Fibroblast of skin of right biceps (primary cell): ENCODE data around the gene CDC16.
"Not testable (repeated sequence)": the region's sequence is repeated elsewhere in the genome, so short reads cannot be mapped to it uniquely, and the experiment has no call there.

Source experiments
- DNase-seq: peaks from one replicate; pipeline ENCODE4 v3.0.0-alpha.2; 2013

Gene CDC16, protein sequence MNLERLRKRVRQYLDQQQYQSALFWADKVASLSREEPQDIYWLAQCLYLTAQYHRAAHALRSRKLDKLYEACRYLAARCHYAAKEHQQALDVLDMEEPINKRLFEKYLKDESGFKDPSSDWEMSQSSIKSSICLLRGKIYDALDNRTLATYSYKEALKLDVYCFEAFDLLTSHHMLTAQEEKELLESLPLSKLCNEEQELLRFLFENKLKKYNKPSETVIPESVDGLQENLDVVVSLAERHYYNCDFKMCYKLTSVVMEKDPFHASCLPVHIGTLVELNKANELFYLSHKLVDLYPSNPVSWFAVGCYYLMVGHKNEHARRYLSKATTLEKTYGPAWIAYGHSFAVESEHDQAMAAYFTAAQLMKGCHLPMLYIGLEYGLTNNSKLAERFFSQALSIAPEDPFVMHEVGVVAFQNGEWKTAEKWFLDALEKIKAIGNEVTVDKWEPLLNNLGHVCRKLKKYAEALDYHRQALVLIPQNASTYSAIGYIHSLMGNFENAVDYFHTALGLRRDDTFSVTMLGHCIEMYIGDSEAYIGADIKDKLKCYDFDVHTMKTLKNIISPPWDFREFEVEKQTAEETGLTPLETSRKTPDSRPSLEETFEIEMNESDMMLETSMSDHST

DNA sequence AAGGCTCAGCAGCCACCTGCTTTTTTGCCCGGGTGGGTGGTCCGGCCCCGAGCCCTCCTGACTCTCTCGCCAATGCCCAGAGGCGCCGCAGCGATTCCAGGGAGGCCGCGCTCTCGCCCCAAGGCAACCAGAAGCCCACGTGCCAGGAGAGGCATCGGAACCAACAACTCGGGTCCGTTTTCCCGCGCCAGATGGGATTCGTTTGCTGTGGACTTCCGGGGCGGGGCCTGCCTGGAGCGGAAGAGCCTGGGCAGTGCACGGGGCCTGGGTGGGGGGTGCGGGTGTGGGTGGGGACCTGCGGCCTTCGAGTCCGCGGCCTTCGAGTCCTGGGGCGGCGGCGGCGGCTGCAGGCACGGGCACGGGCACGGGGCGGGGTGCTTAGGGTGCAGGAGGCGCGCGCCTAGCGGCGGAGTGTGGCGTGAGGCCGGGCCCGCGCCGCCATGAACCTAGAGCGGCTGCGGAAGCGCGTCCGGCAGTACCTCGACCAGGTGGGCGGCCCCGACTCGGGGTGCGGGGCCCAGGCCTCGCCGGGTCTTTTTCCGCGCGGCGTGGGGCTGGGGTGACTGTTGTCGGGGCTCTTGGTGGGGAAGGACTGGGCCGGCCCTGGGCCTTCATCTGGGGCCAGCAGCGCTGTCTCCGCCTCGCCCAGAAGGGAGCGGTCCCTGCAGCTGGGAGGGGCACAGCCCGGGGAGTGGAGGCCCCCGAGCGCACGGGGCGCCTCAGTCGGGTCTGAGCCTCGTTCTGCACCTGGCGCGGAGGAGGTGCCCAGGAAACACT, at the start of gene CDC16:
Gene CDC16, plus strand, starts transcription at position 253 of the 777 bp plus-strand sequence. Its CDS starts 188 bp downstream, at position 441.
- peak; percentile 94 for DNase-seq

DNA sequence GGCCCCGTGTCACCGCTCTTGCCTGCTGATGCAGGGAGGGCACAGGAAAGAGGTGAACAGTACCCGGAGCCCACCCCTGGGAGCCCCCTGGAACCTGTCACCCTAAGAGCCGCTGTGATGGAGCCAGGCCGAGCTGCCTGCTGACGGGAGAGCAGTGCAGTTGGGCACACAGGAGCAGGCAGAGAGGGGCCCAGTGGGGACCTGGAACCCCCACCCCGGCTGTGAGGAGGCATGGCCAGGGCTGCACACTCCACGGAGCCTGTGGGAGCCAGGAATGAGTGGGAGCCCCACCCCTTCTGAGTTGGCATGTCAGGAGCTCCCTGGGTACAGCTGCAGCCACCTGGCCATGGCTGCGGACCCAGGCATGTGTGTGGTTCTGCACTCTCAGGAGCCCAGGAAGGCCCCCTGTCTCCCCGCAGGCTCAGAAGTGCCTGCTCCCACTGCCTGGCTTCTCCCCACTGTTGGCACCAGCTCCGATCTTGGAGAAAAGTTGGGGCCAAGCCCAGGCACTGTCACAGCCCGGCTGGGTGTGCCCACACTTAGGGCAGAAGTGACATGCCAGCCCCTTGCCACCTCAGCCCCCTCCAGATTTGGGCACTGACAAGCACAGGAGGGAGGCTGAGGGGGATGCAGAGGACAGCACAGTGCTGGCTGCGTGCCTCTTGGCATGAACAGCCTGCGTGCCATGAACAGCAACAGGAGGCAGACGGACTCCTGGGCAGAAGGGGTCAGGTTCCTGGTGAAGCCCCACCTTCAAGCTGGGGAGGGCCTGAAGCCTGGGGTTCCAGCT, 49.3 kb upstream of the CDC16 start:
- no peak for DNase-seq

DNA sequence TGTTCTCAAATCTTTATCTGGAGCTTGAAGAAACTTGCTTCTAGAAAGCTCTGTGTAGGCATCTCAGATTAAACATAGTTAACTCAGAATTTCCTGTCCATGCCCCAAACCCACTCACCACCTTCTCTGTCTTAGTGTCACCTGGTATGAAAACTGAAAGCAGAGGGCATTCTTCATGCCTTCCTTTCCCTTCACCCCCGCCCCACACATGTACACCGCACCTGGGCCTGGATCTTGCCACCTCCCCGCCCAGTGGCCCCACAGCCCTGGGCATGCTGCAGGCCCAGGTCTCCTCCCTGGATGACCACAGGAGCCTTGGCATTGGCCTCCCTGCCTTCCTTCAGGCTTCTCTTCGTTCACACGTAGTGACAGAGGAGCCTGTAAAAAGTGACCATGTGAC, 39.8 kb upstream of the CDC16 start:
- DNase-seq, result no peak

DNA sequence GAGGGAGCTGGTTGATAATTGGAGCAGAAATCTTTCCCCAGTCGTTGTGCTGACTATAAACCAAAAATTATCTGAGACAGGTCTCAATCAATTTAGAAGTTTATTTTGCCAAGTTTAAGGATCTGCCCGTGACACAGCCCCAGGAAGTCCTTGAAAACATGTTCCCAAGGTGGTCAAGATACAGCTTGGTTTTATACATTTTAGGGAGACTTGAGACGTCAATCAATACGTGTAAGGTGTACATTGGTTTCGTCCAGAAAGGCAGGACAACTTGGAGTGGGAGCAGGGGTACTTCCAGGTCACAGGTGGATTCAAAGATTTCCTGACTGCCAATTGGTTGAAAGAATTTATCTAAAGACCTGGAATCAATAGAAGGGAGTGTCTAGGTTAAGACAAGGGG, 38.1 kb upstream of the CDC16 start:
- no peak for DNase-seq

DNA sequence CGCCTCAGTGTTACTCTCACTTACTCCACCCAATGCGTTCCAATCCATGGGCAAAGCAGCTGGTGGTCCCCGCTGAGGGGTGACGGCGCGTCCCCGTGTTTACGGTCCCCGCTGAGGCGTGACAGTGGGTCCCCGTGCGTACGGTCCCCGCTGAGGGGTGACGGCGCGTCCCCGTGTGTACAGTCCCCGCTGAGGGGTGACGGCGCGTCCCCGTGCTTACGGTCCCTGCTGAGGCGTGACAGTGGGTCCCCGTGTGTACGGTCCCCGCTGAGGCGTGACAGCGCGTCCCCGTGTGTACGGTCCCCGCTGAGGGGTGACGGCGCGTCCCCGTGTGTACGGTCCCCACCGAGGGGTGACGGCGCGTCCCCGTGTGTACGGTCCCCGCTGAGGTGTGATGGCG, 36.1 kb upstream of the CDC16 start:
- no peak for DNase-seq

DNA sequence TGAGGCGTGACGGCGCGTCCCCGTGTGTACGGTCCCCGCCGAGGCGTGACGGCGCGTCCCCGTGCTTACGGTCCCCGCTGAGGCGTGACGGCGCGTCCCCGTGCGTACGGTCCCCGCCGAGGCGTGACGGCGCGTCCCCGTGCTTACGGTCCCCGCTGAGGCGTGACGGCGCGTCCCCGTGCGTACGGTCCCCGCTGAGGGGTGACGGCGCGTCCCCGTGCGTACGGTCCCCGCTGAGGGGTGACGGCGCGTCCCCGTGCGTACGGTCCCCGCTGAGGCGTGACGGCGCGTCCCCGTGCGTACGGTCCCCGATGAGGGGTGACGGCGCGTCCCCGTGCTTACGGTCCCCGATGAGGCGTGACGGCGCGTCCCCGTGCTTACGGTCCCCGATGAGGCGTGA, 35.2 kb upstream of the CDC16 start:
- DNase-seq, result not testable (repeated sequence)

DNA sequence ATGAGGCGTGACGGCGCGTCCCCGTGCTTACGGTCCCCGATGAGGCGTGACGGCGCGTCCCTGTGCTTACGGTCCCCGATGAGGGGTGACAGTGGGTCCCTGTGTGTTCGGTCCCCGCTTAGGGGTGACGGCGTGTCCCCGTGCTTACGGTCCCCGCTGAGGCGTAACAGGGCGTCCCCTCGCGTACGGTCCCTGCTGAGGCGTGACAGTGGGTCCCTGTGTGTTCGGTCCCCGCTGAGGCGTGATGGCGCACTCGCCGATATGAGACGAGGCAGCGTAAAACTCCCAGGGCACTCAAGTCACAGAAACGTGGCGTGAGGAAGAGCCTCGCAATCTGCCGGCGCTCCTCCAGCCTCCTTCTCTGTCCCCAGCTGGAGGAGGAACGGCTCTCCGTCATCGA, 34.7 kb upstream of the CDC16 start:
- DNase-seq, result no peak

DNA sequence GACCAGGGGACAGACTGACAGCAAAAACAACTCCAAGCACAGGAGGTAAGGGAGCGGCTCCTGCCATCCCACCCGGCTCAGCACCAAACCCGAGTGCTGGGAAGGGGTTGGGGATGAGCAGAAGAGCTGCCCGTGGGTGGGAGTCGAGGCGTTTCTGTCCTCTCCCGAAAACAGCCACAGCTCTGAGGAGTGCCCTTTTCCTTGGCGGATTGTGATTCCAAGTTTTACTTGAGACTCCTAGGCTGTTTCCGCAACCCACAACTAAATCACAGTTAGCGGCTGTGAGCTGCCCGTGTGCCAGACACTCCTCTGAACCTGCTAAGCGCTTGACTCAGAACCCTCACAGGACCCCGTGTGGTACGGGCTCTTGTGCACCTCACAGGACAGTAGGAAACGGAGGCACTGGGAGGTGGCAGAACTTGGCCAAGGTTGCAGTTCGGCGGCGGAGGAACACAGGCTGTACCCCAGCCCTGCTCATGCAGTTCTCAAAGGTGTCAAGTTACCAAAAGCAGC, 34.2 kb upstream of the CDC16 start:
- DNase-seq, result peak; percentile 4

DNA sequence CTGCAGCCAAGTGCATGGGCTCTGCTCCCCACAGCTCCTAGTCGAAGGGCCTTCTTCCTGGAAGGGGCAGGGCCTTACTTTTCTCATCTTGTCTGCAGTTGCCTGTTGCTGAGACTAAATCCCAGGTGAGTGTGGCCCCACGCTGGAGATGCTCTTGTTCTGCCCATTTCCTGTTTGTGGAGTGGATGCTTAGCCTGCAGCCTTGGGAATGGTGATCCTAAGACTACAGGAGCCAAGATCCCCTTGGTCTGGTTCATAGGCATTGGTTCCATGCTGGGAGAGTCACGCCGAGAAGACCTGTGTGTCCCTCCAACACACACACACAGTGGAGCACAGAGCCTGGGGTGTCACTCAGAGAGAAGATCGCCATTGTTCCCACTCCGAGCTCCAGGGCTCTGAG, 32.1 kb upstream of the CDC16 start:
- no peak for DNase-seq

DNA sequence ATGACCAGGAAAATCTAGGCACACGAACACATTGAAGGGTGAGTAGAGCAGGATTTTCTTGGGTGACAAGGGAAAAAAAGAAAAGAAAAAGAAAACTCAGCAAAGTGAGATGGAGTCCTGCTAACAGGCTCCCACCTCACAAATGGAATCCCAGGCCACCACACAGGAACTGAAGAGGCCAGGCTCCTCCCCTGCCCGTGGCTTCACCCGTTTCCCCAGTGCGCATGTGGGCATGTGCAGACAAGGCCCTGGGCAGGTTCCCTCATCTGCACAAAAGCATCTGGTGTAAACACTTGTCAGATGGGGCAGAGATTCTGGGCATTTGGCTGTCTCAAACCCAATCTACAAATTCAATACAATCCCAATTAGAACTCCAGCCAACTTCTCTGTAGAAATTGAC, 31.2 kb upstream of the CDC16 start:
- no peak for DNase-seq

DNA sequence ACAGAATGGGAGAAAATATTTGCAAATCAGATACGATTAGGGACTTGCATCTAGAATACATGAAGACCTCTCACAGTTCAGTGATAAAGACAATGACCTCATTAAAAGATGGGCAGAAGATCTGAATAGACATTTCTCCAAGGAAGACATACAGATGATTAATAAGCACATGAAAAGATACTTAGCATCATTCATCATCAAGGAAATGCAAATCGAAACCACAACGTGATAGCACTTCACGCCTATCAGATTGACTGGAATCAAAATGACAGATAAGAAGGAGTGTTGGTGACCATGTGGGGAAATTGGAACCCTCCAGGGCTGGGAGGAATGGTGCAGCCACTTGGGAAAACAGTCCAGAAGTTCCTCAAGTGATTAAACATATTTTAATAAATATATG, 29.8 kb upstream of the CDC16 start:
- no peak for DNase-seq

DNA sequence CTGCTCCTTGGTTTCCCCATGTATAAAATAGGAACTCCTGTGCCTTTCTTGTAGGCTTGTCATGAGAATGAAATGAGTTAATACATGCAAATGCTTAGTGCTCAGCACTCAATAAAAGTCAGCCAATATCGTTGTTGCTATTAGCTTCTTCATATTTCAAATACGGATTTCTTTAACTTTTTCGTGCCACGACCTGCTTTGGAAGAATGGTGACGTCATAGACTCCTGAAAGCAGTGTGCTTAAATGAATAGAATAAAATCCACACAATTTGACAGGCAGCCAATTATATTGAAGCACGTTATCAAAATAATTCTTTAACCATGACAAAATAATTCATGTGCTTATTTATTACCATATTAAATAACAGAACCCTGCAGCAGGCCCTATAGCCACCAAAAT, 26.6 kb upstream of the CDC16 start:
- DNase-seq, result no peak

DNA sequence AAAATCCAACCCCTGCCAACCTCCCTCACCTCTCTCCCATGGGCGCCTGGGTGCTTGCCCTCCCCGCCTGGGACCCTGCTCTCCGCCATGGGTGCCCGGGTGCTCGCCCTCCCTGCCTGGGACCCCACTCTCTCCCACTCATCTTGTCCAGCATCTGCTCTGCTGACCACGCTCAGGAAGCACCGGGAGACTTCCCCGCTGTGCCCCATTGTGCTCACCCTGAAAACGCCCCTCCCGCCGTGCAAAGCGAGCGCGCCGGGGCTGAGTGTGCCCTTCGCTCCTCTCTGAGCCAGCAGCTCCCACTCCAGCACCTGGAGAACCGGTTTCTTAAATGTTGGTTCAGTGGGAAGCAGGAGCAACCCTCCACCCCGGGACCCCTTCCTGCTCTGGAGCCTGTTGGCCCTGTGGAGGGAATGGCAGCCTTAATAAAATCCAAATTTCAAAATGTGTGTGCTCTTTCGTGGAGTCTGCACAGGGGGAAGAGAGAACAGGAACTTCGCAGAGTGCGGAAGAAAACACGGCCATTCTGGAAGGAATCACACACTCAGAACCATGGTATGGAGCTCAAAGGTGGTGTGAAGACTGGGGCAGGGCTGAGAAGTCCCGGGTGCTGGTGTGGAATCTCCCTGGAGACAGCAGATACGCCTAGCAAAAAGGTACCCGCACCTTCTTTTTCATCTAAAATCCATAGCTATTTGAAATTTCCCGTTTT, 23.1 kb upstream of the CDC16 start:
- DNase-seq, result no peak

DNA sequence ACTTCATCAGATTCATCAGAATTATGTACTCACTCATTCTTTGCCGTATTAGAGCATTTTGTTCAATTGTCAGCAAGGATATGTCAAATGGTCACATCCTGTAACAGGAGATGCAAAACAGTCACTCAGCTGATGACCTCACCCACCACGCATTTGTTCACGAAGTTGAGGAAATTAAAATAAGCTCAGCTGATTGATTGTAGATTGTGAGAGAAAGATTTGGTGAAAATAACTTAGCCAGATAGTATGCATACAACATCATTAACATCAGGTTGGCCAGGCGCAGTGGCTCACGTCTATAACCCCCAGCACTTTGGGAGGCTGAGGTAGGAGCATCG, 22.6 kb upstream of the CDC16 start:
- DNase-seq, result peak; percentile 75

DNA sequence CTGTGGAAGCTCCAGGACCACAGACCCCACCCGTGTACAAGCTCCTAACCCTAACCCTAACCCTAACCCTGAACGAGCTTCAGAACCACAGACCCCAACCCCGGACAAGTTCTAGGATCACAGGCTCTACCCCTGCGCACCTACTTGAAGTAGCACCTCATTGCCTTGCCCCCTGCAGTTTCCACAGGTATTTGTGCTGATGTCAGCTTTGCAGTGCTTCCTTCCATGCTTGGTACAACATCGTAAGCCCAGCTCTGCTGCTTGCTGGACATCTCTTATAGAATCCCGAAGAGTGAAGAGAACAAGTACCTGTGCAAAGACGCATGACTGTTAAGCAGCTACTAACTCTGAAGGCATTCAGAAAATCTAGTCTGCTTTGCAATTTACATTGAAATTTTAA, 20.7 kb upstream of the CDC16 start:
- DNase-seq, result no peak

DNA sequence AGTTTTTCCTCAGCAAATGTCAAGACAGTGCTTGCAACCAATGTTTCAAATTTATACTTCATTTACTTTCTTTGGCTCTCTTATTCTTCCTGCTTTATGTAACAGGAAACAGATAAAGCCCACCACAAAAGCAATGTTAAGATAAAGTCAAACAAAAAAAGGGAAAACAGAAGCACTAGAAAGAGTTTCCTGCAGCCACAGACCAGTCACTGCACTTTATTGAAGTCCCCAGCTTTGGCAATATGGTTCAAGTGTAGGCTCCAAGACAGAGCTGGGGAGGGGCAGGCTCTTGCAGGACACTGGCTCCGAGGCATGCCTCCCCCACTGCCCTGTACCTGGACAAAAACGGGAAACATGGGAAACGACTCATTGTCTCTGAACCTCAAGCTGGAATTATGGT, 15.3 kb upstream of the CDC16 start:
- no peak for DNase-seq

DNA sequence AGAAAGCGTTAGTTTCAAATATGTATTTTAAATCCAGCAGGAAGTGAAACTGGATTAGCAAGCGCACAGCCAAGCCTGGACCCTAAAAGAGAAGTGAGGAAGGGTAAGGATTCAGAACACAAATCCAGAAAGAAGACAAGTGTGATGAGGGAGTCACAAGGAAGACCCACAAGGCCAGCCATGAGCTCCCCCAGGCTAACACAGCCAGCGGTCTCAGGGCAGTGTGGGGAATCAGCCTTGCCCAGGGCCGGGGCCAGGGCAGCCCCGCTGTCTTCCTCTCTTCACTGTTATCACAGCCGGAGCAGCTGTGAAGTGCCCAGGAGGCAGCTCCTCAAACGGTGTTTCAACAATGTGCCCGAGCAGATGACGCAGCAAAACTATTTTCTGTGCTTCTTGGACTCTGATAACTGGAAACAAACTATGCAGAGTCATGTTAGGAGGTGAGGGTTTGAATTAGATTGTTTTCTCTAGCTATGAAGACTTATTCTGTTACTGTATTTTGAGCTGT, 12.2 kb upstream of the CDC16 start:
- DNase-seq, result no peak

DNA sequence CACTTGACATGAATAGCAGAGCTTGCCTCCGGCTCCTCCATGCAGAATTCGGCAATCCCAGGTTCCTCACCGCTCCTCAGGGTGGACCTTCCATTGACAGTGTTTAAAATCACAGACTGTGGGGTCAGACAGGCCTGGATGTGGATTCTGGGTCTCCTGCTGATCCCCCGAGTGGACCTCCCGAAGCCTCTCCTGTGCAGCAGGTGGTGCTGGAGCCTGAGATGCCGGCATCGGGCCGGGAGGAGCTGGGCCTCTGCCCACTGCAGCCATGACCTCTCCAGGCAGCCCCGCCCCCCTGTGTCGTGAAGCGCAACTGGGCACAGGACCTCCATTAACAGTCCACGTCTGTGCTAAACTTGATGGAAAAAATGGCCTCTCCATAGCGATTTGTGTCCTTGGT, 10.5 kb upstream of the CDC16 start:
- DNase-seq, result no peak

DNA sequence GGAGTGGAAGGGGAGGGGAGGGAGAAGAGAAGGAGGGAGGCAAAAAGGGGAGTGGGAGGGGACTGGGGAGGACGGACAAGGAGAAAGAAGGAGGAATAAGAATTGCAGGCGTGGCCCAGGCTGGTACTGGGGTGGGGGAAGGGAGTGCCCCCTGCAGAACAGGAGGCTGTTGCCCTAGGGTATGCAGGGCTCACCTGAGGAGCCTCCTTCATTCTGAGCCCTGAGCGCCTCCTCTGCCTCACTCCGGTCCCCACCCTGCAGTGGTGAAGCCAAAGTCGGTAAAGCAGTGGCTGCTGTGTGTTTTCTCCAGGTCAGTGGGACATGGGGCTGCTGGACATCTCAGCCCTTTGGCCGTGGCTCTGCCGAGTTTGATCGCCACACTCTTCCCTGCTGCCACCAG, 9.1 kb upstream of the CDC16 start:
- DNase-seq, result no peak

DNA sequence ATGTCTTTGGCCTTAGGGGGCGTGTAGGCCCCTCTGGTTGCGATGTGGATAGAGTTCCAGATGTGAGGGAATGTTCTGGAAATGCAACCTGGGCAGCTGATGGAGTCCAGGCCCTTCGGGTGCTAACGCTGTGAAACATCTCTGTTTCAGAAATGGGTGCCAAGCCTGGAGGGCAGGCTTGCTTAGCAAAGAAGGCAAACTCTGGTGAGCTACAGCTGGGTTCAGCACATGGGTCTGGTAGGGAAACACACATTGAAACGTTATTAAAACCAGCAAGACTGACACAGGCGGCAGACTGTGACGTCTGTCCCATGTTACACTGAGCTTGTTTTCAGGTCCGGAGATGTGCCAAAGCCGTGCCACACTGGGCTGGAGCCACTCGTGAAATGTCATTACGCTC, 8.6 kb upstream of the CDC16 start:
- no peak for DNase-seq

DNA sequence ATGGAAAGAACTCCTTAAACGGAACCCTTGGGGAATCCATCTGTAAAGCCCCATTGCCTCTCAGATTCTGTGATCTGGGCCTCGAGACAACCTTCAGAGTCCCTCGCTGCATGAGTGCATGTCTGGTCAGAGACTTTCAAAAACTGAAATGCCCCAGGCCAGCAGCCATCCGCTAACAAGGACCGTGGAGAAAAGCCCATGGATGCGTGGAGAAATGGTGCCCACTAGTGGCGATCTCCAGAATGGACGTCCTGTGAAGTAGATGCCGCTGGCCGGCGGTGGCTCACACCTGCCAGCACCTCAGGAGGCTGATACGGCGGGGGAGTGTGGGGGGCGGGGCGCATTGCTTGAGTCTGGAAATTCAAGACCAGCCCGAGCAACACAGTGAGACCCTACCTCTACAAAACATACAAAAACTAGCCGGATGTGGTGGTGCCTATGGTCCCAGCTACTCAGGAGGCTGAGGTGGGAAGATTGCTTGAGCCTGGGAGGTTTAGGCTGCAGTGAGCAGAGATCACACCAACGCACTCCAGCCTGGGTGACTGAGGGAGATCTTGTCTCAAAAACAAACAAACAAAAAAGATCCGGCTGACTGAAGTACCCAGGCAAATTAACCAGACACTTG, 7.9 kb upstream of the CDC16 start:
- DNase-seq, result peak; percentile 73

DNA sequence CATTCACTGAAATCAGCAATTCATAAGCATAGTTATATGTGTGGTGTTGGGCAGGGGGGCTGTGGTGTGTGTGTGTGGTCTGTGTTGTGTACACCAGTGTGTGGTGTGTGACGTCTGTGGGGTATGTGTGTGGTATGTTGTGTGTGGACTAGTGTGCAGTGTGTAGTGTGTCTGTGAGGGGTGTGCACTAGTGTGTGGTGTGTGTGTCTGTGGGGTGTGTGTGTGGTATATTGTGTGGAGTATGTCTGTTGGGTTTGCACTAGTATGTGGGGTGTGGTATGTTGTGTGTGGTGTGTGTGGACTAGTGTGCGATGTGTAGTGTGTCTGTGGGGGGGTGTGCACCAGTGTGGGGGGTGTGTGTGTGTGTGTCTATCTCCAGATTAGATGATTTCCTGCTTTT, 7.2 kb upstream of the CDC16 start:
- DNase-seq, result no peak
